Gastroesophageal sphincter (tissue), 3 donors: ENCODE measurements around the gene ZNF765.

Source experiments
- POLR2AphosphoS5 ChIP-seq: sonication (generic); formaldehyde crosslinking; IDR thresholded peaks from one replicate; pipeline ENCODE4 v1.6.1; 2017; ENCODE audit warnings: antibody characterized with exemption
- TF ChIP-seq, protein P1 (sequence below), 4 experiments: fragments of 200-600 bp in 2 of 4; fragments of 450-650 bp in 2 of 4; sonication (generic) in 1 of 4; IDR thresholded peaks; one replicate each; pipeline ENCODE4 v1.5.1; 2017 to 2019; ENCODE audit warnings: antibody characterized with exemption in 4 of 4, mild to moderate bottlenecking in 2 of 4, moderate library complexity in 2 of 4

DNA sequence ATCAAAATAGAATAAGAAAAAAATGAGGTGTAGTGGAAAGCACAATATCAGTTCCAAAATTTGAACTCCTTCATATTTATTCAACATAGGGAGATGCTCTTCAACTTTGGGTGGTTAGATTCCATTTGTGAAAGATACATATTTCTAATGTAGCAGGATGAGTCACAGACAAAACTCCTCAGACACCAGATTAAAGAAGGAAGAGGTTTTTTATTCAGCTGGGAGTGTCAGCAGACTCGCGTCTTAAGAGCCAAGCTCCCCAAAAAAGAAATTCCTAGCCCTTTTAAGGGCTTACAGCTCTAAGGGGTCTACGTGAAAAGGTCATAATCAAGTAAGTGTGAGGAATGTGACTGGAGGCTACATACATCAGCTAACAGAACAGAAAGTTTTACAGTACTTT is 6.8 kb upstream of the ZNF765 start:
- no peak for TF ChIP-seq POLR2AphosphoS5
- TF ChIP-seq, protein P1, sequence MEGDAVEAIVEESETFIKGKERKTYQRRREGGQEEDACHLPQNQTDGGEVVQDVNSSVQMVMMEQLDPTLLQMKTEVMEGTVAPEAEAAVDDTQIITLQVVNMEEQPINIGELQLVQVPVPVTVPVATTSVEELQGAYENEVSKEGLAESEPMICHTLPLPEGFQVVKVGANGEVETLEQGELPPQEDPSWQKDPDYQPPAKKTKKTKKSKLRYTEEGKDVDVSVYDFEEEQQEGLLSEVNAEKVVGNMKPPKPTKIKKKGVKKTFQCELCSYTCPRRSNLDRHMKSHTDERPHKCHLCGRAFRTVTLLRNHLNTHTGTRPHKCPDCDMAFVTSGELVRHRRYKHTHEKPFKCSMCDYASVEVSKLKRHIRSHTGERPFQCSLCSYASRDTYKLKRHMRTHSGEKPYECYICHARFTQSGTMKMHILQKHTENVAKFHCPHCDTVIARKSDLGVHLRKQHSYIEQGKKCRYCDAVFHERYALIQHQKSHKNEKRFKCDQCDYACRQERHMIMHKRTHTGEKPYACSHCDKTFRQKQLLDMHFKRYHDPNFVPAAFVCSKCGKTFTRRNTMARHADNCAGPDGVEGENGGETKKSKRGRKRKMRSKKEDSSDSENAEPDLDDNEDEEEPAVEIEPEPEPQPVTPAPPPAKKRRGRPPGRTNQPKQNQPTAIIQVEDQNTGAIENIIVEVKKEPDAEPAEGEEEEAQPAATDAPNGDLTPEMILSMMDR (IDR thresholded peaks at IDR 0.05): no peak
